Activated effector memory CD4-positive, alpha-beta T cell treated with Interleukin-2 at 50 U/mL for 16 hours (primary cell): ENCODE measurements around the gene AMY1C.
"Not testable (repeated sequence)": the region's sequence is repeated elsewhere in the genome, so short reads cannot be mapped to it uniquely, and the experiment has no call there.

Experiments used
- DNase-seq: peaks from one replicate; pipeline ENCODE4 v3.0.0-alpha.2; 2020

Gene AMY1C

DNA sequence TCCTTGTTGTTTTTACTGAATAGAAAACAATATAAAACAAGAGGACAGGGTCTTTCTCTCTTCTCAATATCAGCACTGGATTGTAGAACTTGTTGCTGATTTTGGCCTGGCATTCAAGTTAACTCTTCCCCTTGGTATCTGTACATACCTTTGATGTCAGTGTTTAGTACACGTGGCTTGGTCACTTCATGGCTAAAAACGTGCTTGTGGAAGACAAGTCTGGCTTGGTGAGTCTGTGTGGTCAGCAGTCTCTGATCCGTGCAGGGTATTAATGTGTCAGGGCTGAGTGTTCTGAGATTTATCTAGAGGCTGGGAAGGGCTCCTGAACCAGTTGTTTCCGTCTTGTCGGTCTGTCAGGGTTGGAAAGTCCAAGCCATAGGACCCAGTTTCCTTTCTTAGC, at the start of gene AMY1C:
Gene AMY1C (plus strand): TSS at position 301 of the 400 bp plus-strand sequence. CDS start 572 bp downstream, outside the sequence.
- DNase-seq, result not testable (repeated sequence)

DNA sequence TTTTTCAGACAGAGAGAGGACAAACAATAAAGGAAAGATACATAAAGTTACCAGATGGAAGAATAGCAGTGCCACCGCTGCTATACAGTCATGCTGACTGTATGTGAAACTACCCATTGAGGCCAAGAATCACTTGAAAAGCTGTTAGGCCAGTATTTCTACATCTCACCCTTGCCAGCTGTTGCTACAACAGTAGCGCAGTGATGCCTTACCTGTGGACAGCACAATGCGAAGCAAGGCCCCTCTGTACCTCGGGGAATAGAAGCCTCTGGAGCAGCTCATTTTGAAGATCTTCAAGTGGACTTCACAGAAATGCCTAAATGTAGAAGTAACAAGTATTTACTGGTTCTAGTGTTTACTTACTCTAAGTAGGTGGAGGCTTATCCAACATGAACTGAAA, 49.0 kb upstream of the AMY1C start:
- DNase-seq, result not testable (repeated sequence)

DNA sequence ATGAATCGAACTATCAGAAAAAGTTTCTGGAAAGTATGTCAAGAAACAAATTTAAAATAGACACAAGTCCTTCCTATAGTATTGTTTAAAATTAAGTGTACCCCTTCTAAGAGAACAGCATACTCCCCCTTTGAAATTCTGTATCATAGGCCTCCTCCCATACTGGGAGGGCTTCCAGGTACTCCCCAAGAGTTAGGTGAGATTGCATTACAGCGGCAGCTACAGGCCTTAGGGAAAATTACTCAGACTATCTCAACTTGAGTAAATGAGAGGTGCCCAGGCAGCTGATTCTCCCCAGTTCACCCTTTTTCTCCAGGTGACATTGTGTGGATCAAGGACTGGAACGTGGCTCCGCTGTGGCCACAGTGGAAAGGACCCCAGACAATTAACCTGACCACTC, 48.4 kb upstream of the AMY1C start:
- not testable (repeated sequence) for DNase-seq

DNA sequence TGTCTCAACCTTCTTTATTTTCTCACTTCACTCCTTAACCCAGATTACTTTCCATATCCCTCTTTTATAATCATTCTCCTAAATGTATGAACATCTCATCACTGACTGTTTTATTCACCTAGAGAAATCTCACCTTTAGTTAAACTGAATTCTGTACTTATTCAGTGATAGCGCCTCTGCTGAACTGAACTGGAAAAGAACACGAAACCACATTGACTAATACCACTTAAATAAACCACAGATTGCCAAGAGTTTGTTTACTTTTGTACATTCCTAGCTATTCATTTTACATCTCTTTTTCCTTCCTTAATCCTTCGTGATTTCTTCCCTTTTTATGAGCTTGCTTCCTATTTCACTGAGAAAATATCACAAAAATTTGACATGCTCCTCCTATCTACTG, 42.0 kb upstream of the AMY1C start:
- DNase-seq, result not testable (repeated sequence)

DNA sequence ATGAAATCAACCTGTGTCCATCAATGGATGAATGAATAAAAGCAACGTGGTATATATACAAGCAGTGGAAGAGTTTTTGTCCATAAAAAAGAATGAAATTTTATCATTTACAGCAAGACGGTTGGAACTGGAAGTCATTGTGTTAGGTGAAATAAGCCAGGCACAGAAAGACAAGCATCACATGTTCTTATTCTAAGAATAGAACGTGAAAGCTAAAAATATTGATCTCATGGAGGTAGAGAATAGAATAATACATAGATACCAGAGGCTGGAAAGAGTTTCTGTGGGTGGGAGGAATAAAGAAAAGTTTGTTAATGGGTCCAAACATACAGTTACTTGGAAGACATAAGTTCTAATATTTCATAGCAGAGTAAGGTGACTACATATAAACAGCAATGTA, 39.3 kb upstream of the AMY1C start:
- not testable (repeated sequence) for DNase-seq

DNA sequence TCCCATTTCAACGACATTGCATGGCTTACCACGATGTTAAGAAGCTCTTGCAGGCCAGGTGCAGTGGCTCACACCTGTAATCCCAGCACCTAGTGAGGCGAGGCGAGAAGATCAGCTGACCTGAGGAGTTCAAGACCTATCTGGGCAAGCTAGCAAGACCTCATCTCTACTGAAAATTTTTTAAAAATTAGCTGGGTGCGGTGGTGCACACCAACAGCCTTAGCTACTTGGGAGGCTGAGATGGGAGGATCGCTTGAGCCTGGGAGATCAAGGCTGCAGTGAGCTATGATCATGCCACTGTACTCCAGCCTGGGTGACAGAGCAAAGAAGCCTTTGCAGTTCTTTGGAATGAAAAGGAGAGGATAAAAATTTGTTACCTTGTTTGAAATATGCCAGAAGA, 32.3 kb upstream of the AMY1C start:
- not testable (repeated sequence) for DNase-seq

DNA sequence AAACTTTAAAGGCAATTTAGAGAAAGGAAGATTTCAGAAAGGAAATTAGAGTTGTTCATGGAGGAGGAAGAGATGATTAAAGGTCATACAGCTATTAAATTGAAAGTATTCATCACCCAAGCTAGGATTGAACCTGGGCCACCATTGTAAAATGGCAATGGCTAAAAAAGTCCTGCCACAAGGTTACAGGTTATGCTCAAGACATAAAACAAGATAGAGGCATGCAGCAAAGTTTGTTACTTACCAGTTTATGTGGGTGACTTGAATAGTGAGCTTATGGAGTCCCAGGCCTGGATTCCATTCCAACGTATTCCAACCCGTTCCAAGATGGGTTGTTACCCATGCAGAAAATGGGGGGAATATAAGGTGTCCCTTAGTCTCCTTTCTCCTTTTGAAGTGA, 28.2 kb upstream of the AMY1C start:
- not testable (repeated sequence) for DNase-seq

DNA sequence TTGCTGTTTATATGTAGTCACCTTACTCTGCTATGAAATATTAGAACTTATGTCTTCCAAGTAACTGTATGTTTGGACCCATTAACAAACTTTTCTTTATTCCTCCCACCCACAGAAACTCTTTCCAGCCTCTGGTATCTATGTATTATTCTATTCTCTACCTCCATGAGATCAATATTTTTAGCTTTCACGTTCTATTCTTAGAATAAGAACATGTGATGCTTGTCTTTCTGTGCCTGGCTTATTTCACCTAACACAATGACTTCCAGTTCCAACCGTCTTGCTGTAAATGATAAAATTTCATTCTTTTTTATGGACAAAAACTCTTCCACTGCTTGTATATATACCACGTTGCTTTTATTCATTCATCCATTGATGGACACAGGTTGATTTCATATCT, 14.4 kb upstream of the AMY1C start:
- DNase-seq, result not testable (repeated sequence)

DNA sequence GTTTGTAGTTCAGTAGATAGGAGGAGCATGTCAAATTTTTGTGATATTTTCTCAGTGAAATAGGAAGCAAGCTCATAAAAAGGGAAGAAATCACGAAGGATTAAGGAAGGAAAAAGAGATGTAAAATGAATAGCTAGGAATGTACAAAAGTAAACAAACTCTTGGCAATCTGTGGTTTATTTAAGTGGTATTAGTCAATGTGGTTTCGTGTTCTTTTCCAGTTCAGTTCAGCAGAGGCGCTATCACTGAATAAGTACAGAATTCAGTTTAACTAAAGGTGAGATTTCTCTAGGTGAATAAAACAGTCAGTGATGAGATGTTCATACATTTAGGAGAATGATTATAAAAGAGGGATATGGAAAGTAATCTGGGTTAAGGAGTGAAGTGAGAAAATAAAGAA, 11.7 kb upstream of the AMY1C start:
- DNase-seq, result not testable (repeated sequence)

DNA sequence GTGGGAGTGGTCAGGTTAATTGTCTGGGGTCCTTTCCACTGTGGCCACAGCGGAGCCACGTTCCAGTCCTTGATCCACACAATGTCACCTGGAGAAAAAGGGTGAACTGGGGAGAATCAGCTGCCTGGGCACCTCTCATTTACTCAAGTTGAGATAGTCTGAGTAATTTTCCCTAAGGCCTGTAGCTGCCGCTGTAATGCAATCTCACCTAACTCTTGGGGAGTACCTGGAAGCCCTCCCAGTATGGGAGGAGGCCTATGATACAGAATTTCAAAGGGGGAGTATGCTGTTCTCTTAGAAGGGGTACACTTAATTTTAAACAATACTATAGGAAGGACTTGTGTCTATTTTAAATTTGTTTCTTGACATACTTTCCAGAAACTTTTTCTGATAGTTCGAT, 5.2 kb upstream of the AMY1C start:
- DNase-seq, result not testable (repeated sequence)

DNA sequence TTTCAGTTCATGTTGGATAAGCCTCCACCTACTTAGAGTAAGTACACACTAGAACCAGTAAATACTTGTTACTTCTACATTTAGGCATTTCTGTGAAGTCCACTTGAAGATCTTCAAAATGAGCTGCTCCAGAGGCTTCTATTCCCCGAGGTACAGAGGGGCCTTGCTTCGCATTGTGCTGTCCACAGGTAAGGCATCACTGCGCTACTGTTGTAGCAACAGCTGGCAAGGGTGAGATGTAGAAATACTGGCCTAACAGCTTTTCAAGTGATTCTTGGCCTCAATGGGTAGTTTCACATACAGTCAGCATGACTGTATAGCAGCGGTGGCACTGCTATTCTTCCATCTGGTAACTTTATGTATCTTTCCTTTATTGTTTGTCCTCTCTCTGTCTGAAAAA, 4.7 kb upstream of the AMY1C start:
- DNase-seq, result not testable (repeated sequence)

DNA sequence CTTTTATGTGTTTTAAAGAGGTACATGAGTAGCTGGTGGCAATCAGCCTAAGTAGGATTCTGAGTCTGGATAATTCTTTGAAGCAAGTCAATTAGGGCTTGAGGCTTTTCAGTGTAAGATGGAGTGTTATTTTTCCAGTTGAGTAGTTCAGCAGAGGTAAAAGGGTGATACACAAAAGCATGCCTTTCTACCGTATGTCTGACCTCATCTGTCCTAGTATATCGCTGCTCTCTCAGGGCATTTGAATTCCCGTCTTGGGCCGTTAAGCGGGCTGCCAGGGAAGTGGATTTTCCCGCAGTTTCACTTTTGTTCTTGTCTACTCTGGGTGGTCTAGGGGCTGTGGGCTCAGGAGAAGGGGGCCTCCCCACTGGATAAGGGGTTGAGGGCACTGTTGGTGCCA, 1.4 kb upstream of the AMY1C start:
- DNase-seq, result not testable (repeated sequence)

DNA sequence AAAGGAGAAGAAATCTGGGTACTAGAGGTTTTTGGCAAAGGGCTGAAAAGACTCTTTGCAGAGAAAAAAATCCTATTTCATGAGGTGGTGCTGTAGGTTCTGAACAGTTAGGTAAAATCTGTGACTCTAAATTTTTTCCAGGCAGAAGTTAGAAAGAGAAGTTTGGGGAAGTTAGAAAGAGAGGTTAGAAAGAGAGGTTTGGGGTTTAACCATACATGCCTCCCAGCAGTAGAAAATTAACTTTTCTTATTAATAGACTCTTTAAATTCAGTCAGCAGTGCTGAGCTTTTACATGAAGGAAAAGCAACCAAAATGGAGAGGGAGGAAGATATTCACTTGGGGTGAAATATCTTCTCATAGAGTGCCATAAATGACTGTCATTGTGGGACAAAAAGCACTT, 12.2 kb downstream of the AMY1C start:
- DNase-seq, result no peak

DNA sequence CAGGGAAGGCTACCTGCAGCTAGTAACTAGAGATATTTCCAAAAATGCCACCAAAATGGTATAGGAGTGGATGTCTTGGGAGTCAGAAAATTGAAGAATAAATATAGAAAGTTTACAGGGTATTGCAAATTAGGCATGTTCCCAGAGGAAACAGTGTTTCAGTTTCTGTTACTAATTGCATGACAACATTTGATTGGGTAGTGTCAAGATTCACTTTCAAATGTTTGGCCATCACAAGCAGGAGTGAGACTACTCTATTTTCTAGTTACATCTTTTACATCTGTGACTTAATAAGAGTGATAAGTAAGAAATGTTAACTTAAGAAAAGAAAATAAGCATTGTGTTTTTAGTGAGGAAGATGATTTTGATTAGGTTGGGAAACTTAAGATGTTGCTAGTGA, 30.2 kb downstream of the AMY1C start:
- no peak for DNase-seq

DNA sequence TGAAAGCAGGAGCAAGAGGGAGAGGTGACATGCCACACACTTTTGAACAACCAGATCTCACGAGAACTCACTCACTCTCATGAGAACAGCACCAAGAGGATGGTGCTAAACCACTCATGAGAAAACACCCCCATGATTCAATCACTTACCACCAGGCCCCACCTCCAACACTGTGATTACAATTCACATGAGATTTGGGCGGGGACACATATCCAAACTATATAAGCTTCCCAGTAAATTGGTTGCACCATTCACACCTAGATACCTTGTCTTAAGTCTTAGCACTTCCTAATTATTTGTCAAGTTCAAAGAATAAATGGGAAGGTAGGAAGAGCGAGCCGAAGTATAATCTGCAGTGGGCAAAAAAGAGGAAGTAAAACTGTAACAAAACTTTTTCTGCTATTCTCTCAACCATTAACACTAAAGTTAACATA, 34.3 kb downstream of the AMY1C start:
- DNase-seq, result no peak

DNA sequence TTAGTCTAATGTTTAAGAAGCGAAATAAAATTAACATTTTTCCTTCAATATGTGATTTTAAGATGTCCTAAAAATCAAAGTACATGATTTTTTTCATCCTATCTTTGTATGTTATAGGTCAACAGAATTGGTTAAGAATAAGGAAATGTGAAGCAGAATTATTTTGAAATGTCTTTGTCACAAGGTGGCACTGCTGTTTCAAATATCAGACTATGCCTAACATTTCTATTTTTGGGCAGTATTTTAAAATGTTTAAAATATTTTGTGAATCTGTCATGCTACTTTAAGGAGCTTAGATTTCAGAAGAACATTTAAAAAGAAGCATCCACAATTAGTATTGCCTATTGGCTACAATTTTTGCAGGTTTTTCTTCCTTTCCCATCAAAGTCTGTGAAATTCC, 38.7 kb downstream of the AMY1C start:
- DNase-seq, result no peak

DNA sequence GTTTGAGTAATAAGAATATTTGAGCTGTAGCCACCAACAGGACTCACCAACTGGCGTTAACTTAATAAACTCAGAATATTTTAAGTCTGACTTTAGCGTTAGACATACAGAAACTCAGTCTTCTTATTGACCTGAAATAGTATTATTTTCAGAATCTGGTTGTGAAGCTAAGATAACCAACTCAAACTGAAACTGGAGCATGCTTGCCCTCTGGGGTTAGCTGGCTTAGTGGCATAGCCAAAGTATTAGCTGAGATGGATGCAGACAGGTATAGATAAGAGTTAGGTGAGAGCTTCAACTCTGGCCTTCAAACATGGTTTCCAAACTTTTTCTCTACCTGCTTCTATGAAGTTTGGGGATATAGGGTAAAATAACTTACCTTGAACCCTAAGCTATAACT, 40.5 kb downstream of the AMY1C start:
- DNase-seq, result no peak
